Measurements from ENCODE around the gene B4GALNT3.
"Not testable (repeated sequence)": the region's sequence is repeated elsewhere in the genome, so short reads cannot be mapped to it uniquely, and the experiment has no call there.

The B4GALNT3 gene

DNA sequence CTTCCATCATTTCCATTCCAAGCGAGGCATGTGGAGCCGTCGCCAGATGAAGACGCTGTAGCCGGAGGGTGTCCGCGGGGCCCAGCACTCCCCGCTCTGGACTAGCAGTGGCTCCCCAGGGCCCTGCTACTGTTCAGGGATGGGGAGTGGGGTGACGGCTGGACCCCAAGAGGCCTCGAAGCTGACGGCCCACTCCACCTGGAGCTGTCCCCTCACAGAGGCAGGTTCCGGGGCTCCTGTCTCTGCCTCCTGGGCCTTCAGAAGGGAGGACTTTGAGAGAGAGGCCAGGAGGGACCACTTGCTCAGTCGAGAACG is 101.6 kb downstream of the B4GALNT3 start:
- no peak for DNase-seq

GRCh38 chr12:561908-562593 is 102.3 kb downstream of the B4GALNT3 start:
- DNase-seq: no peak

DNA sequence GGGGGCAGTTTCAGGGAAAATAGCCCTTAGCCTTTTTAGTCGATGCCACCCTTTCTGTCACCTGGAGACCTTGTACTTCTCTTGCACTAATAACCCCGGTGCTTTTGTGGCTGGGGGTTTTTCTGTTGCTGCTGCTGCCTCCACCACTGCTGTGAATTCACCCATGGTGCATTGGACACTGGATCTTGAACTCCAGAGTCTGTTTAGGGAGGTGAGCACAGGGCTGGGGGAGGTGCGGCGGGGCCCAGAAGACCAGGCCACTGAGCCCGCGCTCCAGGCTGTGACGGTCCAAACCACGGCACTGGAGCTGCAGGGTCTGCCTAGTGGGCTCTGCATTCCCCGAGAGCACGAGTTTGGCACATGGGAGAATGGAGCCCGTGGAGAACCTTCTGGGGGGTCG is 102.9 kb downstream of the B4GALNT3 start:
- no peak for DNase-seq

DNA sequence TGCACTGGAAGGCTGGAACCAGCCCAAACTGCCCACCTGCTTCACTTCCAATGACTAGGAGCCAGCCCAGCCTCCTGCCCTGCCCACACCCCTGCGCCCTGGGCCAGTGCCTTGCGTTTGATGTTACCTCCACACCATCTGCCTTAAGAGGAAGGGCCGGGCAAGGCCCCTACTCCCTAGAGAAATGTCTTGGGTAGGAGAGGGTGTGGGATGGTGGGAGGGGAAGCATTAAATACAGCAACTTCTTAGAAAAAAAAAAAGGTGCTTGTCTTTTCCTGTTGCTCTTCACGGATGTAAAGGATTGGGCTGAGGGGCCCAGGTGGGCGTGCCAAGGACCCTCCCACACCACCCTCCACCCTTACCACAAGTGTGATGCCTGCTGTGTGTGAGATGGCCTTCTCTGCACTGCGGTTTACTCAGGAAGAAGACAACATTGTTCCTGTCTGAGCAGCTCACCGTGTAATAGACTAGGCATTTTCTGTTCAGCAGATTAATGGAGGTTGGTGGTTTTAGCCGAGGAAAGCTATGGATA is 103.6 kb downstream of the B4GALNT3 start:
- DNase-seq: no peak

GRCh38 chr12:563787-564298 is 104.1 kb downstream of the B4GALNT3 start:
- no peak for DNase-seq

DNA sequence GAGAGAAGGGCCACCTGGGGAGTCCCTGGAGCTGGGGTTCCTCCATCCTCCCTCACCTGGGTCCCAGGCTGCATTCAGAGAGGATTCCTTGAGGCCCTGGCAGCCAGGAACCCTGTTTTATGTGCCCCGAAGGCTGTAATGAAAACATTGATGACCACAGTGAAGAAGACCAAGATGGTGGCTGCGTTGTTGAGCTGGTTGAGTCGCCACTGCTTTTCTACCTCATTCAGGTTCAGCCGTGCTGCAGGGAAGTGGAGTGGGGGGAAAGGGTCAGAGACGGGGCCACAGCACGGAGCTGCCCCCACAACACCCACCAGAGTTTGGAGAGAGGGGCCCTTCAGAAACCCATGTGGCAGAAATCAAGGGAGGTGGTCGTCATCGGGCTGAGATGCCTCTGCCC is 105.4 kb downstream of the B4GALNT3 start:
- DNase-seq: no peak

- no peak for DNase-seq
Observed at GRCh38 chr12:565589-566105, 105.9 kb downstream of the B4GALNT3 start.

GRCh38 chr12:568486-568885 is 108.7 kb downstream of the B4GALNT3 start:
- DNase-seq: no peak

DNA sequence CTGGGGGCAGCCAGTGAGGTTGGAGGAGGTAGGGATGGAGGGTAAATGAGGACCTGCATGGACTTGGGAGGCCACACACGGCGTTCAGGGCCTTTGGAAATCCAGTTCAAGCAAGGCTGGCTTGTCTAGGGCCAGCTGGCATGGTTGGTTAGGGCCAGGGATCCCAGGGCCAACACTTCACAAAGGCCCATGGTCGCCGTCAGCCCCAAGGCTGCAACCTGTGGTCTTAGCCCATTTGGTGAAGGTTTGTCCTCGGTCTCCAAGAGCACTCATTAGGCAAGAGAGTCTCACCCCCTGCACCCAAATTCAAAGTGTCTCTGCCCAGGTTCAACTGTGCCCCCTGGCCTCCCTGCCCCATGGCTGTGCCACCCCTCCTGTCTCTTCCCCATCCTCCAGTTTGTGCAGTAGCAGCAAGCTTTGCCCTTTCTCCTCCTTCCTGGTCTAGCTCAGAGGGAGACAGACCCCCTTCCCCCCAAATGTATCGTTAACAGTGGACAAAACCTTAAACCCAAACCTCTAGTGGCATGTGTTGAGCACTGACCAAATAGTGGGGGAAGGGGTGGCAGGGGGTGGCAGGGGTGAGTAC is 109.4 kb downstream of the B4GALNT3 start:
- DNase-seq: no peak

GRCh38 chr12:569803-570434 is 110.2 kb downstream of the B4GALNT3 start:
- DNase-seq: no peak

- no peak for DNase-seq
Observed at GRCh38 chr12:570435-570920, 110.7 kb downstream of the B4GALNT3 start.

DNA sequence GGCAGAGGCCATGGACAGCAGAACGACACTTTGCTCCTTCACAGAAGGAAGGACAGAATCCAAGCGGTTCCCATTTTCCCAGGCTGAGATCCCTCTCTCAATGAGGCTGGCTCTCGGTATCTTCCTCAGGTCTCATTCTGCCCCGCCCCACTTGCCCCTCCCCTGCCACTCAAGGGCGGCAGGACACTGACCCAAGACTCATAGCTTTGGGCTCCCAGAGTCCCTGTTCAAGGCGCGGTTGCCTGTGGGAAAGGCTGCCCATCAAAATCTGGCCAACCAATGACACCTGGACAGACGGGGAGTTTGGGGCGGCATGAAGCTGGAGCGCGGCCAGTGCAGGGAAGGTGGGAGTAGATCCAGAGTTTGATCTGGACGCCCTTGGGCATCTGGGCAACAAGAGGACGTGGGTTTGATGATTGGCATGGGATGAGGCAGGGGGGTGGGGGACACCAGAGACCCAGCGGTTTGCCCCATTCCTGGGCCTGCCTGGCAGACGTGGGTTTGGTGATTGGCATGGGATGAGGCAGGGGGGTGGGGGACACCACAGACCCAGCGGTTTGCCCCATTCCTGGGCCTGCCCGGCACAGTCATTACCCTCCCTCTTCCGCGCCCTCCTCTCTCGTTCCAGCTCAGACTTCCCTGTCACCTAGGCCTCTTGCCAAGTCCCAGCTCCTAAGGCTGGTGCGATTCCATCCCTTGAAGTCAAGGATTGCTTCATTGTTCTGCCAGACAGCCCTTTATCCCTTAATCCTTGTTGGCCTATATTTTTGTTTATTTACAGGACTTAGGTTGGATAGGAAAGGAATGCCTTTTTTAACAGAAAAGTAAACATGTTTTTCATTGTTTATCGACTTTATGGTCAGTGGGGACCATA is 111.4 kb downstream of the B4GALNT3 start:
- peak; percentile 19 for DNase-seq

DNA sequence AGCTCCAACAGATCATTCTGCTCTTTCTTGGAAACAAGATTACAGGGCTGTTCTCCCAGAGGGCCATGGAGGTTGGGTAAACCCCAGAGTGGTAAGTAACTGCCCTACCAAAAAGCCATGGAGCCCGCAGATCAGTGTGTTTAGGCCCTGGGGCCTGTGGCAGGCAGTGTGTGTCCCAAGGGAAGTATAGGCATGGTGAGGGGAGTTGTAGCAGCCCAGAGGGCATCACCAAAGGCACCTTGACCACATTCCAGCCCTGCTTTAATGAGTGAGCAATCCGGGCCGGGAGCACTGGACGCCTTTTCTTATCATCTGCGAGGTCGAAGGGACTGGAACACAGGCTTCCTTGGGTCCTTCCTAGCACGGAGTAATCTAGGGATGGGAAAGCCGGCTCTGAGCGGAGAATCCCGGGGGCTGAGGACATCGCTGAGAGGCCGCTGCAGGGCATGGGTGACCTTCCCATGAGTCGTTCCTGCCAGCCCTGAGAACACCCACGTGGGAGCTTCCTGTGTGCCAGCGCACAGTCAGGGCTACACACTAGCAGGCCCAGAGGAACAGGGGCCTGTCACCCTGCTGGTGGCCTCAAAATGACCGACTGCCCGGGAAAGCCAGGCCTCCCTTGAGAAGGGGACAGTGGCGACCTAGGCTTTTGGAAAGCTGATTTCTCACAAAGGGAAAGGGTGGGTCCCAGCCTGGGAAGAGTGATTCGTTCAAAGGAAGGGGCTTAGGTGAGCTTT is 112.2 kb downstream of the B4GALNT3 start:
- DNase-seq: no peak

DNA sequence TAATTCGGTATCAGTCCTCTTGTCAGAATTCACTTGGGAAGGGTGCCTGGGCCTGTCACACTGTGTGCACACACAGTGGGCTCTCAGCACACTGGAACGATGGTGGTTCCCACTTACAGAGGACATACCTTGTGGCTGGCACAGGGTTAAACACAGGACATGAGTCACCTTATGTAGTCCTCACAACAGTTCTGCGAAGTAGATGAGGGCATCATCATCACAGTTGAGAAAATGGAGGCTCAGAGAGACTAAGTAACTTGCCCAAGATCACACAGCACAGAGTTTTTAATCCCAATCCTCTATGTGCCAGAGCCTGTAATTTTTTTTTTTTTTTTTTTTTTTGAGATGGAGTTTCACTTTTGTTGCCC is 112.8 kb downstream of the B4GALNT3 start:
- DNase-seq: no peak

DNA sequence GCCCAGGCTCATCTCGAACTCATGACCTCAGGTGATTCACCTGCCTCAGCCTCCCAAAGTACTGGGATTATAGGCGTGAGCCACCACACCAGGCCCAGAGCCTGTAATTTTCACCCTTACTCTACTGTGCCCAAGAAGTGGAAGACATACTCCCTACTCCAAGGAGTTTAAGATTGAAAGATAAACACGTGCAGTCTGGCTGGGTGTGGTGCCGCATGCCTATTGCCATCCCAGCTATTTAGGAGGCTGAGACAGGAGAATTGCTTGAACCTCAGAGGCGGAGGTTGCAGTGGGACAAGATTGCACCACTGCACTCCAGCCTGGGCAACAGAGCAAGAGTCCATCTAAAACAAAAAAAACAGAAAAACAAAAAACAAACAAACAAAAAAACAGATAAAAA is 113.5 kb downstream of the B4GALNT3 start:
- DNase-seq: no peak

DNA sequence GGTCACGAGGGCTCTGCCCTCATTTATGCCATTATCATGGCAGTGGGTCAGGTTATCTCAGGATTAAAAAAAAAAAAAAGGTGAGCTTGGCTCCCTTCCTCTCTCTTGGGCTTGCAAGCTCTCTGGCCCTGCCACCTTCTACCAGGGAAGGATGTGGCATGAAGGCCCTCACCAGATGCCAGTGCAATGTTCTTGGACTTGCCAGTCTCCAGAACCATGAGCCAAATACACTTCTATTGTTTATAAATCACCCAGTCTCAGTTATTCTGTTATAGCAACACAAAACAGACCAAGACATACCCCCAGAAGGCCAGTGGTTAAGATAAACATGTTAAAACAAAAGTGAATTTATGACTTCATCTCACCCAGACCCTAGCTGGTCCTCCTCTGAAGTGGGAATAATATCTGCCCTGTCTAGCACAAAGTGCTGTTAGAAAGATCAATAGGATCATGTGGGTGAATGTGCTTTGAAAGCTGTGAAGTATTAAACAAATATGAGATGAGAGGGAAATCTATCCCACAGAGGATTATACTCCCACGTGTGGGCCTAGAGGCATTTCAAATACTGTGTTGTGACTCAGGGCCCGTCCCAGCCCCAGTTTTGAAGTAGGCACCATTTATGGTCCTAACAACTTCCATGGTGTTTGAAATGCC is 114.9 kb downstream of the B4GALNT3 start:
- no peak for DNase-seq

DNA sequence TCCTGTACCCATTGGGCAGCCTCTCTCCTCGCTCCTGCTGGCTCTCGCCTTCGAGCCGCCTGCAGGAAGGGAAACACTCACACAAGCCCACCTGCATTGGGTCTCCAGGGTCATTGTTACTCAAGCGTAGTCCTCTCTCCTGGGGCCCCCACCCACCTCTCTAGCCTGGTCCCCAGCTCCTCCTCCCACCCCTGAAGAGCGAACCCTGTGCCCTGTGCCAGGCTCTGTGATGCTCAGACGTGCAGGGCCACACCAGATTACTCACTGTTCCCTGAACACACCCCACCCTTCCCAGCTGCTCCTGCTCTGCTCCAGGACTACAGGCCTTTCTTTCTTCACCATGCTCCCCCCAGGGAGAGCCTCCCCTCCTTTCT is 115.4 kb downstream of the B4GALNT3 start:
- DNase-seq: no peak

DNA sequence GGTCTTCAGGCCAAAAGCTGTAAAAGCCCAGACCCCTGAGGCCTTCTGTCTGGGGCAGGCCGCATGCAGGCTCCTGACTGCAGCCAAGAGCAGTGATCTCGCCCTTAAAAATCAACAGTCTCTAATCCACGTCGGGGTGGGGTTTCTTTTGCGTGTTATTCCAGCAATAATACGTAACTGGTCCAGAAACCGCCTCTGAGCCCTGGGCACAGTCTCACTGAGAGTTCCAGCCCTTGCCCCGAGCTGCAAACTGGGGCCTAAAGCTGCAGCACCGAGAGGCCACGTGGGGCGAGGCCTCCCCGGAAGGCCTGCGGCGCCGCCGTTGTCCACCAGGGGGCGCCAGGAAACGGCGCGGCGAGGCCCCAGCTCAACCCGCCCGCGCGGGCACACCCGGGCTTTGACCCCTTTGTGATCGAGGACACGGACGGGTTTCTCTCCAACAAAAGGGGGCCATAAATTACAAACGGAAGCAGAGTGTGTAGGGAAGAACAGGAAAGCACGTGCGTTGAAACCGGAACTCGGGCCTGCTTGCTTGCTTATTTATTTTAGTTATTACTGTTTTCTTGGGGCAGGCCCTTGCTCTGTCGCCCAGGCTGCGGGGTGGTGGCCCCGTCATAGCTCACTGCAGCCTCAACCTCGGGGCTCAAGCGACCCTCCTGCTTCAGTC is 116.3 kb downstream of the B4GALNT3 start:
- peak; percentile 32 for DNase-seq

DNA sequence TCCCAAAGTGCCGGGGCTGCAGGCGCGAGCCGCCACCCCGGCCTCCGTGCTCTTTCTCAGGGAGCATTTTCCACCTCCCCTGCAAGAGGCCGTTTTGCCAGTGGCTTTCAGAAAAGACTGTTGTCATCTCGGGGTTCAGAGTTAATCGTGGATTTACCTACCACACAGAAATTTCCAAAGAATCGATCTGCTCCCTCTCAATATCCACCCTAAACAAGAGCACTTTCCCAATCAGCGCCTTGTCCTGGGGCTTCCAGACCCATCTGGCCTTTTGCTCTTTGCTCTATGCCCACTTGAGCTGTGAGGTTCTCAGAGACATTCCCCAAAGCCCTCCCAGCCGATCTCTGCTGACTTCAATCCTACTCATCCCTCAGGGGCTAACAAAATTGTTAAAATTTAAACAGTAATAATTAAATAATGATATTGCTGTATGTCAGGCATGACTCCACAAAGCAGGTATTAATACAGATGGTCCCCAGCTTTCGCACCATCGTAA is 116.9 kb downstream of the B4GALNT3 start:
- DNase-seq: no peak

DNA sequence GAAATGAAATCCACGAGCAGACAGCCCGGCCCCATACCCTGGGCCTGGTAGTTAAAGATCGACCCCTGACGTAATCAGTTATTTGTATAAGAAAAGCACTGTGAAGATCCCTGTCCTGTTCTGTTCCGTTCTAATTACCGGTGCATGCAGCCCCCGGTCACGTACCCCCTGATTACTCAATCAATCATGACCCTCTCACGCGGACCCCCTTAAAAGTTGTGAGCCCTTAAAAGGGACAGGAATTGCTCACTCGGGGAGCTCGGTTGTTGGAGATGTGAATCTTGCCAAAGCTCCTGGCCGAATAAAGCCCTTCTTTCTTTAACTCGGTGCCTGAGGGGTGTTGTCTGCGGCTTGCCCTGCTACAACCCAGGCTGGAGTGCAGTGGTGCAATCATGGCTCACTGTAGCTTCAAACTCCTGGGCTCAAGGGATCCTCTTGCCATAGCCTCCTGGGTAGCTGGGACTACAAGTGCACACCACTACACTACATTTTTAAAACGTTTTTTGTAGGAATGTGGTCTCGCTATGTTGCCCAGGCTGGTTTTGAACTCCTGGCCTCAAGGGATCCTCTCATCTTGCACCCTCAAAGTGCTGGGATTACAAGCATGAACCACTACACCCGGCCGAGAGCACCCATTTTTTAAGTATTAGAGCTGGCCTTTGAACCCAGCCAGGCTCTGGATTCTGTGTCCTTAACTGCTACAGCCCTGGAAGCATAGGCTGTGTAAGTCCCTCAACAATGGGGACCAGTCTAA is 118.4 kb downstream of the B4GALNT3 start:
- not testable (repeated sequence) for DNase-seq

All from DMS 273 treated with DMSO at 0.1 percent for 48 hours (cell line).